ENCODE data around the gene PLCXD3. TPM values are rescaled to one million over a fixed set of nuclear protein-coding genes. Genes with fewer than 3 reads are reported as not detected.
A peak's percentile ranks its signal among the peaks of the same experiment; 100 is the strongest.

The PLCXD3 gene
- total RNA-seq, 1 experiment from 2014 or later: 0.10 TPM

GRCh38 chr5:41509399-41510175 is 814 bp downstream of the PLCXD3 start:
- TF ChIP-seq TCF7L2 (IDR thresholded peaks at IDR 0.05; ENCODE audit: low read depth, low read length) (no peak), SIN3A (IDR thresholded peaks at IDR 0.05; ENCODE audit: borderline replicate concordance, insufficient read depth, low read depth, low read length) (no peak), POLR2AphosphoS5 (IDR thresholded peaks at IDR 0.05; ENCODE audit: low read depth, low read length) (no peak), REST (IDR thresholded peaks at IDR 0.05; ENCODE audit: insufficient read depth in 1 of 2, low read depth in 2 of 2, low read length in 1 of 2) (no peak), CTCF (IDR thresholded peaks at IDR 0.05) (no peak)
- DNase-seq (ENCODE audit: low read depth, low spot score): no peak
- ATAC-seq: no peak; the same call in 1 of the 2 replicates

GRCh38 chr5:41508696-41509398 is 1.6 kb downstream of the PLCXD3 start:
- intact Hi-C loops (cut with micrococcal nuclease; ENCODE audit: unreplicated experiment) (no loop called here), in situ Hi-C loops (cut with HindIII; ENCODE audit: low pct_unique_long_range_greater_than_20kb, low sequenced_read_pairs) (no loop called here)
- ATAC-seq (no peak), DNase-seq (ENCODE audit: low read depth, low spot score) (no peak)
- Histone ChIP-seq H3K4me3 (ENCODE audit: low read depth in 2 of 2, low read length in 2 of 2) (no peak overlapping the region; a peak in 1 of 4 replicates), H3K27ac (ENCODE audit: low read length) (no peak overlapping the region), H3K9me3 (ENCODE audit: control insufficient read depth, insufficient read depth, low read depth, low read length) (no peaks in the 10 kb centered on the region), H3K27me3 (ENCODE audit: control insufficient read depth, insufficient read depth, low read length) (peaks cover 2% of the 10 kb centered on the region), H3K36me3 (ENCODE audit: control insufficient read depth, insufficient read depth, low read length) (no peaks in the 10 kb centered on the region), H3K4me1 (ENCODE audit: control insufficient read depth, insufficient read depth, low read length) (no peaks in the 10 kb centered on the region)
- ChIA-PET POLR2A (interaction anchor here (0.6 kb wide), 1 partner anchor 274 kb away, joined by 9 read pairs; no protein-coding TSS in a partner anchor), CTCF (no interaction called here)
- no TSS peak for BruUV-seq (replicated peaks)
- TF ChIP-seq TCF7L2 (IDR thresholded peaks at IDR 0.05; ENCODE audit: low read depth, low read length) (no peak), CTCF (IDR thresholded peaks at IDR 0.05) (no peak), POLR2AphosphoS5 (IDR thresholded peaks at IDR 0.05; ENCODE audit: low read depth, low read length) (no peak), SIN3A (IDR thresholded peaks at IDR 0.05; ENCODE audit: borderline replicate concordance, insufficient read depth, low read depth, low read length) (no peak), REST (IDR thresholded peaks at IDR 0.05; ENCODE audit: insufficient read depth in 1 of 2, low read depth in 2 of 2, low read length in 1 of 2) (no peak)

More at GRCh38 chr5:41509399-41510175, 814 bp downstream of the PLCXD3 start:
- intact Hi-C loops (cut with micrococcal nuclease; ENCODE audit: unreplicated experiment) (loop anchor here (10.0 kb wide), 1 partner anchor 235 kb away; no protein-coding TSS in a partner anchor), in situ Hi-C loops (cut with HindIII; ENCODE audit: low pct_unique_long_range_greater_than_20kb, low sequenced_read_pairs) (no loop called here)
- peaks cover 2% of the 10 kb centered on the region for H3K27me3 ChIP-seq (ENCODE audit: control insufficient read depth, insufficient read depth, low read length)
- POLR2A ChIA-PET: interaction anchor here (0.6 kb wide), 1 partner anchor 275 kb away, joined by 9 read pairs; no protein-coding TSS in a partner anchor
- H3K4me3 ChIP-seq (ENCODE audit: low read depth in 2 of 2, low read length in 2 of 2): peak overlapping the region; percentile 25 to 52
- no TSS peak for BruUV-seq (replicated peaks)
- no peaks in the 10 kb centered on the region for H3K9me3 ChIP-seq (ENCODE audit: control insufficient read depth, insufficient read depth, low read depth, low read length)
- CTCF ChIA-PET: no interaction called here
- H3K27ac ChIP-seq (ENCODE audit: low read length): no peak overlapping the region
- H3K36me3 ChIP-seq (ENCODE audit: control insufficient read depth, insufficient read depth, low read length): no peaks in the 10 kb centered on the region
- H3K4me1 ChIP-seq (ENCODE audit: control insufficient read depth, insufficient read depth, low read length): no peaks in the 10 kb centered on the region

All from Panc1 (cell line).